Hematopoietic multipotent progenitor cell treated with erythropoietin and hydrocortisone succinate and interleukin-3 and kit ligand, for 4 days (in vitro differentiated cells): ENCODE results near the gene C15orf39.
A peak's percentile ranks its signal among the peaks of the same experiment; 100 is the strongest.
"Not testable (repeated sequence)": the region's sequence is repeated elsewhere in the genome, so short reads cannot be mapped to it uniquely, and the experiment has no call there.

ENCODE experiments used
- DNase-seq: peaks from one replicate; pipeline ENCODE4 v3.0.0-alpha.2; 2015

Gene C15orf39

GRCh38 chr15:75213212-75213767 lies 11.6 kb downstream of the C15orf39 start:
- DNase-seq: no peak

GRCh38 chr15:75213768-75214221 lies 12.1 kb downstream of the C15orf39 start:
- DNase-seq: no peak

GRCh38 chr15:75214293-75215096 lies 12.8 kb downstream of the C15orf39 start:
- DNase-seq: peak; percentile 10

GRCh38 chr15:75215107-75216004 lies 13.7 kb downstream of the C15orf39 start:
- DNase-seq: peak; percentile 42

GRCh38 chr15:75217012-75217411 lies 15.3 kb downstream of the C15orf39 start:
- DNase-seq: no peak

GRCh38 chr15:75217574-75217973 lies 15.9 kb downstream of the C15orf39 start:
- DNase-seq: not testable (repeated sequence)

GRCh38 chr15:75219507-75219929 lies 17.8 kb downstream of the C15orf39 start:
- not testable (repeated sequence) for DNase-seq

- no peak for DNase-seq
Measured at GRCh38 chr15:75223688-75224087, 22.0 kb downstream of the C15orf39 start.

- DNase-seq: no peak
Measured at GRCh38 chr15:75224281-75224680, 22.6 kb downstream of the C15orf39 start.

- not testable (repeated sequence) for DNase-seq
Measured at GRCh38 chr15:75225102-75225836, 23.6 kb downstream of the C15orf39 start.

- no peak for DNase-seq
Measured at GRCh38 chr15:75225951-75226732, 24.5 kb downstream of the C15orf39 start.

GRCh38 chr15:75227112-75227511 lies 25.4 kb downstream of the C15orf39 start:
- not testable (repeated sequence) for DNase-seq

- no peak for DNase-seq
Measured at GRCh38 chr15:75227663-75228280, 26.1 kb downstream of the C15orf39 start.

GRCh38 chr15:75228787-75229186 lies 27.1 kb downstream of the C15orf39 start:
- DNase-seq: no peak

GRCh38 chr15:75229191-75230015 lies 27.7 kb downstream of the C15orf39 start:
- no peak for DNase-seq

- no peak for DNase-seq
Measured at GRCh38 chr15:75230016-75230343, 28.3 kb downstream of the C15orf39 start.

- DNase-seq: no peak
Measured at GRCh38 chr15:75230551-75231371, 29.1 kb downstream of the C15orf39 start.

- DNase-seq: peak; percentile 22
Measured at GRCh38 chr15:75231836-75232235, 30.2 kb downstream of the C15orf39 start.

GRCh38 chr15:75232252-75232813 lies 30.7 kb downstream of the C15orf39 start:
- no peak for DNase-seq
